A673 (cell line): ENCODE data around the gene SOX13. TPM values are rescaled to one million over a fixed set of nuclear protein-coding genes. Genes with fewer than 3 reads are reported as not detected.

Source experiments
- BruUV-seq: library from RNA; stranded (reverse); fragments of 400-500 nt; replicated peaks from 2 replicates; lab custom pipeline; 2021; lab: Mats Ljungman, UMichigan
- CTCF ChIA-PET: fragments of 300-600 bp; sonication (Branson Sonifier 250); formaldehyde crosslinking; loops from one replicate; lab custom pipeline; 2022; ENCODE audit warnings: antibody characterized with exemption; lab: Charles Lee
- POLR2A ChIA-PET: fragments of 300-600 bp; sonication (Branson Sonifier 250); formaldehyde crosslinking; loops from one replicate; lab custom pipeline; 2022; ENCODE audit warnings: antibody characterized with exemption; ENCODE audit not compliant: low non-redundant PET; lab: Charles Lee
- DNase-seq: peaks from one replicate; pipeline ENCODE4 v3.0.0-alpha.2; 2015; ENCODE audit warnings: low spot score
- H3K27ac ChIP-seq: fragments of 200-600 bp; sonication (generic); 2 replicates; pipeline ENCODE4 v1.5.1; 2016; ENCODE audit warnings: mixed run types, low read depth, mild to moderate bottlenecking, mixed read lengths, antibody characterized with exemption, low read length; ENCODE audit not compliant: poor library complexity, severe bottlenecking
- H3K27me3 ChIP-seq: fragments of 200-600 bp; sonication (generic); replicated peaks from 2 replicates; pipeline ENCODE4 v1.6.1; 2017; ENCODE audit warnings: mixed run types, low read depth, mild to moderate bottlenecking, mixed read lengths, antibody characterized with exemption, low read length; ENCODE audit not compliant: insufficient read depth, poor library complexity
- H3K36me3 ChIP-seq: fragments of 200-600 bp; sonication (generic); 2 replicates; pipeline ENCODE4 v1.6.1; 2016; ENCODE audit warnings: mixed run types, mild to moderate bottlenecking, mixed read lengths, antibody characterized with exemption, low read length; ENCODE audit not compliant: insufficient read depth, poor library complexity, severe bottlenecking
- H3K4me1 ChIP-seq: fragments of 200-600 bp; sonication (generic); 2 replicates; pipeline ENCODE4 v1.6.1; 2017; ENCODE audit warnings: mixed run types, mild to moderate bottlenecking, mixed read lengths, antibody characterized with exemption, low read length; ENCODE audit not compliant: insufficient read depth, poor library complexity, severe bottlenecking
- H3K4me3 ChIP-seq: fragments of 200-600 bp; sonication (generic); 2 replicates; pipeline ENCODE4 v1.5.1; 2016; ENCODE audit warnings: low read depth, mixed run types, mild to moderate bottlenecking, mixed read lengths, low read length; ENCODE audit not compliant: poor library complexity, severe bottlenecking
- H3K9me3 ChIP-seq: fragments of 200-600 bp; sonication (generic); 2 replicates; pipeline ENCODE4 v1.6.1; 2016; ENCODE audit warnings: mixed run types, low read depth, mild to moderate bottlenecking, mixed read lengths, antibody characterized with exemption, low read length; ENCODE audit not compliant: poor library complexity, severe bottlenecking
- CTCF ChIP-seq: fragments of 300-800, 200-600 bp; sonication (generic); conservative IDR thresholded peaks from 2 replicates; pipeline ENCODE4 v1.5.1; 2017; ENCODE audit warnings: low read depth, mild to moderate bottlenecking, antibody characterized with exemption, low read length, moderate library complexity, mixed read lengths
- EZH2 ChIP-seq: fragments of 200-600 bp; sonication (generic); IDR thresholded peaks from 2 replicates; pipeline ENCODE4 v1.6.1; 2017; ENCODE audit warnings: borderline replicate concordance, low read depth, mild to moderate bottlenecking, mixed read lengths, antibody characterized with exemption, low read length; ENCODE audit not compliant: poor library complexity, severe bottlenecking
- intact Hi-C: fragments of 100-400 bp; cut with micrococcal nuclease; formaldehyde crosslinking; loops from one replicate; pipeline ENCODE4 v1.10.0; 2022; ENCODE audit not compliant: unreplicated experiment
- total RNA-seq: library from RNA; stranded (reverse); gene quantifications from 2 replicates; pipeline ENCODE4 v1.2.3, GENCODE V29; 2021

SOX13 gene
- total RNA-seq, 1 experiment from 2014 or later, result 9.4 TPM

- Histone ChIP-seq H3K9me3 (no peaks in the 10 kb centered on the region), H3K27ac (no peak overlapping the region), H3K27me3 (no peaks in the 10 kb centered on the region), H3K4me1 (peaks cover 8% of the 10 kb centered on the region), H3K36me3 (no peaks in the 10 kb centered on the region), H3K4me3 (no peak overlapping the region)
- intact Hi-C loops, result loop anchor here (10.0 kb wide), 1 partner anchor 399 kb away; no protein-coding TSS in a partner anchor
- no peak for DNase-seq
- BruUV-seq, result no TSS peak
- CTCF ChIA-PET, result no interaction called here
- POLR2A ChIA-PET, result no interaction called here
- no peak for TF ChIP-seq EZH2
- peak; percentile 44 for TF ChIP-seq CTCF
Observed at GRCh38 chr1:204123376-204123775, 50.5 kb downstream of the SOX13 start.

GRCh38 chr1:204124639-204125038 is 51.7 kb downstream of the SOX13 start:
- Histone ChIP-seq H3K9me3 (no peaks in the 10 kb centered on the region), H3K36me3 (no peaks in the 10 kb centered on the region), H3K4me3 (no peak overlapping the region), H3K27me3 (no peaks in the 10 kb centered on the region), H3K4me1 (peaks cover 19% of the 10 kb centered on the region), H3K27ac (no peak overlapping the region)
- ChIA-PET CTCF (no interaction called here), POLR2A (no interaction called here)
- BruUV-seq, result no TSS peak
- TF ChIP-seq CTCF, result no peak
- no peak for TF ChIP-seq EZH2
- intact Hi-C loops, result loop anchor here (10.0 kb wide), 1 partner anchor 400 kb away; no protein-coding TSS in a partner anchor
- no peak for DNase-seq

GRCh38 chr1:204125759-204126351 is 52.9 kb downstream of the SOX13 start:
- CTCF ChIA-PET, result no interaction called here
- H3K36me3 ChIP-seq, result no peaks in the 10 kb centered on the region
- intact Hi-C loops, result loop anchor here (10.0 kb wide), 1 partner anchor 401 kb away; no protein-coding TSS in a partner anchor
- BruUV-seq, result no TSS peak
- TF ChIP-seq CTCF (no peak), EZH2 (no peak)
- H3K4me3 ChIP-seq, result no peak overlapping the region
- H3K9me3 ChIP-seq, result no peaks in the 10 kb centered on the region
- no peaks in the 10 kb centered on the region for H3K27me3 ChIP-seq
- DNase-seq, result no peak
- POLR2A ChIA-PET, result no interaction called here
- peaks cover 31% of the 10 kb centered on the region for H3K4me1 ChIP-seq
- H3K27ac ChIP-seq, result no peak overlapping the region
